ENCODE measurements around the gene ATPAF2. TPM values are rescaled to one million over a fixed set of nuclear protein-coding genes. Genes with fewer than 3 reads are reported as not detected.
A peak's percentile ranks its signal among the peaks of the same experiment; 100 is the strongest.

Gene ATPAF2
- total RNA-seq: 100 to 1,000 TPM in 1 of 4 donors, 10 to 100 TPM in 2, 1 to 10 TPM in 1; 7.9 to 166 (median 20.6) TPM

DNA sequence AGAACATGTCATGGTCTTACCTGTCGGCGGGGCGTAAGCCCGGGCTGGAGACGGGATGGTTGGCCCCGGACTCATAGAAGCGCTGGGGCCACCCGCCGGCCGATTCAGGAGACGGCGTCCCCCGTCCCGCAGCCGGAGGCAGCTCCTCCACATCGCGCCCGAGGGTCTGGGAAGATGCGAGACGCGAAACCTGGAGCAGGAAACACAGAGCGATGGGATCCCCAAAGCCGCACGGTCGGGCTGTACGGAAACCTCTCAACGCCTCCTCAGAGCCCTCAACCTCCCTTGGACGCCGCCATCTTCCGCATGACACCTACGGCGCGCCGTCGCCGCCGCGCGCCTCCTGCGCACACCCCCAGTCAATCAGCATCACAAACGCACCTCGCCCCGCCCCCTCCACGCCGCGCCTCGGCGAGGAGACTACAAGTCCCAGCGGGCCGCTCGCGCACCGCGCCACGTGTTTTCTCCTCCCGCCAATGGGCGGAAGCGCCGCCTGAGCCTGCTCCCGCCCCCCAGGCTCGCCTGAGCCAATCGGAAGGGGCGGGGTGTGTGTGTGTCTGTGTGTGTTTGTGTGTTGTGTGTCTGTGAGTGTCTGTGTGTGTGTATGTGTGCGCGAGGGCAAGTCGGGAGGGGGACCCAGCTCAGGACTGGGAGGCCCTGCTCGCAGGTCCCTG lies at the start of gene ATPAF2, which contains the start of gene GID4:
ATPAF2 (minus strand) TSS at position 308 of the 674 bp plus-strand sequence; CDS start at position 153, 155 bp downstream.
GID4 (plus strand) TSS at position 548 of the 674 bp plus-strand sequence; CDS start at position 605, 57 bp downstream.
- TF ChIP-seq, protein P1, sequence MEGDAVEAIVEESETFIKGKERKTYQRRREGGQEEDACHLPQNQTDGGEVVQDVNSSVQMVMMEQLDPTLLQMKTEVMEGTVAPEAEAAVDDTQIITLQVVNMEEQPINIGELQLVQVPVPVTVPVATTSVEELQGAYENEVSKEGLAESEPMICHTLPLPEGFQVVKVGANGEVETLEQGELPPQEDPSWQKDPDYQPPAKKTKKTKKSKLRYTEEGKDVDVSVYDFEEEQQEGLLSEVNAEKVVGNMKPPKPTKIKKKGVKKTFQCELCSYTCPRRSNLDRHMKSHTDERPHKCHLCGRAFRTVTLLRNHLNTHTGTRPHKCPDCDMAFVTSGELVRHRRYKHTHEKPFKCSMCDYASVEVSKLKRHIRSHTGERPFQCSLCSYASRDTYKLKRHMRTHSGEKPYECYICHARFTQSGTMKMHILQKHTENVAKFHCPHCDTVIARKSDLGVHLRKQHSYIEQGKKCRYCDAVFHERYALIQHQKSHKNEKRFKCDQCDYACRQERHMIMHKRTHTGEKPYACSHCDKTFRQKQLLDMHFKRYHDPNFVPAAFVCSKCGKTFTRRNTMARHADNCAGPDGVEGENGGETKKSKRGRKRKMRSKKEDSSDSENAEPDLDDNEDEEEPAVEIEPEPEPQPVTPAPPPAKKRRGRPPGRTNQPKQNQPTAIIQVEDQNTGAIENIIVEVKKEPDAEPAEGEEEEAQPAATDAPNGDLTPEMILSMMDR (IDR thresholded peaks at IDR 0.05): peak in 1 of 4 experiments; percentile 22
- peak; percentile 46 to 49 for TF ChIP-seq POLR2A (IDR thresholded peaks at IDR 0.05)
- Histone ChIP-seq H3K9me3 (no peaks in the 10 kb centered on the region), H3K4me3 (peak within 1 kb of the TSS; percentile 79 to 87), H3K36me3 (no peaks in the 10 kb centered on the region), H3K4me1 (peaks cover 0 to 9% of the 10 kb centered on the region in 2 donors), H3K27me3 (no peaks in the 10 kb centered on the region), H3K27ac (peak within 1 kb of the TSS; percentile 76 to 87)
- intact Hi-C loops (cut with DNase I; ENCODE audit: low total_unique reads): no loop called here
- DNase-seq: peak; percentile 98 to 100

GRCh38 chr17:18087610-18088491 lies 48.9 kb upstream of the ATPAF2 start, which contains the start of gene DRG2:
TSS of gene DRG2 (plus strand) at chr17:18087948. CDS start at chr17:18088024, 76 bp downstream.
- Histone ChIP-seq H3K36me3 (no peaks in the 10 kb centered on the region), H3K27me3 (no peaks in the 10 kb centered on the region), H3K4me1 (no peaks in the 10 kb centered on the region), H3K27ac (peak within 1 kb of the TSS; percentile 78 to 89), H3K9me3 (no peaks in the 10 kb centered on the region), H3K4me3 (peak within 1 kb of the TSS; percentile 76 to 78)
- TF ChIP-seq, protein P1 (IDR thresholded peaks at IDR 0.05): peak in 3 of 4 experiments; percentile 19 to 59 (median 50)
- TF ChIP-seq POLR2A (IDR thresholded peaks at IDR 0.05): peak in 1 of 2 donors; percentile 45
- DNase-seq: peak; percentile 87 to 95
- intact Hi-C loops (cut with DNase I; ENCODE audit: low total_unique reads): no loop called here

DNA sequence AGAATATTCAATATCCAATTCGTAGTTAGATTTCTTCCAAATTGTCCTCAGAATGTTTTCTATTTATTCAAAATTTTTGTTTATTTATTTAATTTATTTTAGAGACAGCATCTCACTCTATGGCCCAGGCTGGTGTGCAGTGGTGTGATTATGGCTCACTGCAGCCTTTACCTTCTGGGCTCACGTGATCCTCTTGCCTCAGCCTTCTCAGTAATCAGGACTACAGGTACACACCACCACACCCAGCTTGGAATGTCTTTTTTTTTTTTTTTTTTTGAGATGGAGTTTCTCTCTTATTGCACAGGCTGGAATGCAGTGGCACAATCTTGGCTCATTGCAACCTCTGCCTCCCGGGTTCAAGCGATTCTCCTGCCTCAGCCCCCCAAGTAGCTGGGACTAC lies 45.3 kb upstream of the ATPAF2 start:
- Histone ChIP-seq H3K9me3 (no peaks in the 10 kb centered on the region), H3K36me3 (no peaks in the 10 kb centered on the region), H3K27me3 (no peaks in the 10 kb centered on the region), H3K4me1 (no peaks in the 10 kb centered on the region), H3K4me3 (no peak overlapping the region), H3K27ac (no peak overlapping the region)
- TF ChIP-seq POLR2A (IDR thresholded peaks at IDR 0.05): no peak
- TF ChIP-seq, protein P1 (IDR thresholded peaks at IDR 0.05): no peak
- no peak for DNase-seq
- intact Hi-C loops (cut with DNase I; ENCODE audit: low total_unique reads): no loop called here

DNA sequence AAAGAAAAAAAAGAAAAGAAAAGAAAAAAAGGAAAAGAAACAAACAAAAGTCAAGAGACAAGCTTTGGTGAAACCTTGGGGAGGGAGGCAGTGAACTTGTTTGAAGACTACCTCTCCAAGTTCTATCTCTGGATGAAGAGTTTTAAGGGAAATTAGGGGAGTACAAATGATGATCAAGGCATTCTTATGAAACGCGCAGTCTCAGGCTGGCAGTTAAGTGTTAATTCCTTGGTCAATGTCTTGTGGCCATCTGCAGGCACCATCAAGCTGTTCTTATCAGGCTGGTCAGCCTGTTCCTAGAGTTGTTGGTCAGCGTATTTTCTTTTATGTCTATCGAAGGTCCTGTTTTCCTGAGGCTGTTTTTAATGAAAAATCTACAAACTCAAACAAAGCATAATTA lies 40.6 kb upstream of the ATPAF2 start:
- Histone ChIP-seq H3K36me3 (no peaks in the 10 kb centered on the region), H3K4me3 (no peak overlapping the region), H3K9me3 (no peaks in the 10 kb centered on the region), H3K27ac (no peak overlapping the region), H3K4me1 (no peaks in the 10 kb centered on the region), H3K27me3 (no peaks in the 10 kb centered on the region)
- intact Hi-C loops (cut with DNase I; ENCODE audit: low total_unique reads): no loop called here
- no peak for DNase-seq
- TF ChIP-seq, protein P1 (IDR thresholded peaks at IDR 0.05): no peak
- TF ChIP-seq POLR2A (IDR thresholded peaks at IDR 0.05): no peak
